8988T (cell line): Measurements from ENCODE around the gene TP73.

Experiments used
- DNase-seq: peaks from one replicate; pipeline ENCODE4 v3.0.0; 2011

The TP73 gene

DNA sequence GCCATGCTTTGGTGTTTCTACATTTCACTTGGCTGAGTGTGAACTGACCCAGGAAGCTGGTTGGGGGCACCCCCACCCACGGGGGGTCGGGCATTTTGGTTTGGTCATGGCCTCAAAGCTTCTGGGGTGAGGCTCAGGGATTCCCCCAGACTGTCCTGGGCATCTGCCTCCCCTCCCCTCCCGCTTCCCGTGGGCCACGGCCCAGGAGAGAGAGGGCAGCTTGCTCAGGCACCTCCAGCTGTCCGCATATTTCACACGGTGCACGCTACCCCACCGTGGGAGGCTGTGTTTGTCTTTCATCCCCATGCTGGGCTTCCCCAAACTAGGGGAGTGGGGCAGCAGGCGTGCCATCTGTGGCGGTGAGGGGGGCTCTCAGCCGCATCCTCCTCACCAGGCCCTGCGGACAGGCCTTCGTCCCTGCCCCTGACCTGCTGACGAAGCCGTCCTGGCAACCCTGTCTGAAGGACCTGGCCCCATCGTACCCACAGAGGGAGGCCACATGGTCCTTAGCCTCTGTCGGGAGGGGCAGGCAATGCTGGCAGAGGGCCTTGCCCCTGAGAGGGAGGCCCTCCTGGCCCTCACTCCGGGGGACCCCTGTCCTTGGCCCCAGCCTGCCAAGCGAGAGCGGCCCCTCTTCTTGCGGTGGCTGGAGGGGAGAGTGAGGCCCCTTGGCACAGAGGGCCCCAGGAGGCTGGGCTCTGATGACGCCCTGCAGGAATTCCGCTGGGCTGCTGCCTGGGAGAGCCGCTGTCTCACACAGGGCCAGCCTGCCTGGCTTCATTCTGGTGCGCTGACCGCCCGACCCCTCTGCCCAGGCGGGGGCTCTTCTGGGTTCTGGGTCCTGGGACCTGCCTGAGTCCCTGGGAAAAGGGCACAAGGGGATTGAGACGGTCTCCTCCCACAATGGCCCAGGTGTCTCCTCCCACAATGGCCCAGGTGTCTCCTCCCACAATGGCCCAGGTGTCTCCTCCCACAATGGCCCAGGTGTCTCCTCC, 22.1 kb downstream of the TP73 start:
- DNase-seq, result no peak

- no peak for DNase-seq
Observed at GRCh38 chr1:3675436-3675835, 23.1 kb downstream of the TP73 start.

DNA sequence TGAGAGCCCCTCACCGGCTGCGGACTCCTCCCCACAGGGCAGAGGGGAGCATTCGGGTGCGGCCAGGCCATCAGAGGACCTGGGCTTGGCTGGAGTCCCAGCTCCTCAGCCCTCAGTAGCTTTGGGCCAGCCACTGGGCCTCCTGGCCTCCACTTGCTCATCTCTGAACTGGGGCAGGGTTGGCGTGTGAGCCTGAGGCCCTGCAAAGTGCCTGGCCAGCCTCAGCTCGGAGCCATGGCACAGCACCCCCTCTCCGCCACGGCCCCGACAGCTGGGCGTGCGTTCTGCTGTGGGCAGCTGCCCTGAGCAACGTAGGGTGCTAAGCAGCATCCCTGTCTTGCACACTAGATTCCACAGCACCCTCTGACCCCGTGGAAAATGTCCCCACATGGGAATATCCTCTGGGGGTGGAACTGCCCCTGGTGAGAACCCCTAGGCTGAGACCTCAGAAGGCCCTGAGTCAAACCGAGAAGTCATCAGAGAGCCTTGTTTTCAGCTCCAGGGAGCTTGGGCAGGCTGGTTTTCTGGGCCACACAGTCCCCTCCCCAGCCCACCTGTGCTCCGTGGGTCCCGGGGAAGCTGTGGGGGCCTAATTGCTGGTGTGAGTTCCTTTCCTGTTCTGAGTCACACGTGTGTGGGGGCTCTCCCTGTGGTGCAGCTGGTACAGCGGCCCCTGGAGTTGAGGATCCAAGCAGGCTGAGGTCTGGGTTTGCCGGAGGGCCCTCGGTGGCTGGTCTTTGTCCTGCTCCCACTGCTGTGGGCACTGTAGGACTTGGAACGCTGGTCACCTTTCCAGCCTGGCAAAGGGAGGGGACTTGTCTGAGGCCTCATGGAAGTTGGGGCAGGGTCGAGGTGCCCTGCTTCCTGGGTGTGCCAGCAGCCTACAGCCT, 24.5 kb downstream of the TP73 start:
- DNase-seq, result no peak

- no peak for DNase-seq
Observed at GRCh38 chr1:3677484-3677883, 25.2 kb downstream of the TP73 start.

- no peak for DNase-seq
Observed at GRCh38 chr1:3678361-3679097, 26.2 kb downstream of the TP73 start.

DNA sequence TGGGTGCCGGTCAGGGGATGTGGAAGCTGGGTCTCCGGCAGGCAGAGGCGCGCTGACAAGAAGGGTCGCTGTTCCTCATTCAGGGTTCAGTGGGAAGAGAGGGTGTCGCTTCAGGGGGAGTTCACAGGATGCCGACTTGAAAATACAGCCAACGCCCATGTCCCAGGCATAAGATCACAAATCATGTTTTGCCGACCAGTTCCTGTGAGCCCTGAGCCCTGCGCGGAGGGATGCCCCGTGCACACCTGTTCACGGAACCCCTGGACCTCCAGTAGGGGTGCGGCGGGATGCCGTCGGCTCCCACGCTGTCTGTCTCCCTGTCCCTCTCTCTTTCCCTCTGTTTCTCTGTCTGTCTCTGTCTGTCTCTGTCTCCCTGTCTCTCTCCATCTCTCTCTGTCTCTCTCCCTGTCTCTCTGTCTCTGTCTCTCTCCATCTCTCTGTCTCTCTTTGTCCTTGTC, 26.8 kb downstream of the TP73 start:
- DNase-seq, result no peak

DNA sequence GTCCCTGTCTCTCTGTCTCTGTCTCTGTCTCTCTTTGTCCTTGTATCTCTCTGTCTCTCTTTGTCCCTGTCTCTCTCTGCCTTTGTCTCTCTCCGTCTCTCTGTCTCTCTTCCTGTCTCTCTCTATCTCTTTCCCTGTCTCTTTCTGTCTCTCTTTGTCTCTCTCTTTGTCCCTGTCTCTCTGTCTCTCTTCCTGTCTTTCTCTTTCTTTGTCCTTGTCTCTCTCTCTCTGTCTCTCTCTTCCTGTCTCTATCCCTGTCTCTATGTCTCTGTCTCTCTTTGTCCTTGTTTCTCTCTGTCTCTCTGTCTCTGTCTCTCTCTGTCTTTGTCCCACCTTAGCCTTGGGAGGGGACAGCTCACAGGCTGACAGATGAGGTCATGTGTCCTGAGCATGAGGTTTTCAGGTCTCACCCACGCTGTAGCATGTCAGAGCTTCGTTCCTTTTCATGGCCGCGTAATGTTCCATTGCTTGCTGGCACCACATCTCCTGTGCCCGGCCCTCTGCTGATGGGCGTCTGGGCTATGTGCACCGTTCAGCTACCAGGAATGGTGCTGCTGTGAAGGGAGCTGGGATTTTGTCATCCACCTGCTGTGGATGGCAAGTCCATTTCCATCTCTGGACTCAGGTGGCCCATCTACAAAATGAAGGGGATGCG, 27.6 kb downstream of the TP73 start:
- DNase-seq, result no peak

DNA sequence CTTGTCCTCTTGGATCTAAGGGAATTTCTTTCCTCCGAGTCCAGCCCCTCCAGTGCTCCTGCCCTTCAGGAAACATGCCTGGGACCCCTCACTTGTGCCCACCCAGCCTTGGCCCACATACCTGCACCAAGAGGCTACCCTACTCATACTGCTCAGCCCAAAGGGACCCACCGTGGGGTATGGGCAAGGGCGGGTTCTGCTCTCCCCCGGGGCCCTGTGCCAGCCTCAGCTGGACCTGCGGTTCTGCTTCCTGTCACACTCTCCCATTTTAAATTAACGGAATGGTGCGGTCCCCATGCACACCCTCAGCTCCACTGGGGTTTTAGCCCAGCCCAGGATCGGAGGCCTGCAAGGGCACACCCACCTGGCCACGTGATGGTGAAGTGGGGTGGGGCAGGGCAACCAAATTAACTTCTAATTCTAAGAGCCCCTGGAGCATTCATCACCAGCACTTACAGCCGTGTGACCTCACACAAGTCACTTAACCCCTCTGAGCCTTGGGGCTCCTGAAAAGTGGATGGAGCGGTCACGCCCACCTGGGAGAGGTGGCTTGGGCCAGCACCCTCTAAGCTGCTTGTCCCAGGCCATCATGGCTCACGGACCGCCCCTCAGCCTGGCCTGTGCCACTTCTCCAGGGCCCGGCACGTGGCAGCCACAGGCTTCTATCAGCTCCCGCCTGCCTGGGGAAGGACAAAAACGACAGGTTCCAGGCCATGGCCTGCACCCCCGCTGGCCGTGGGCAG, 28.3 kb downstream of the TP73 start:
- DNase-seq, result no peak

- no peak for DNase-seq
Observed at GRCh38 chr1:3681231-3681897, 29.0 kb downstream of the TP73 start.

DNA sequence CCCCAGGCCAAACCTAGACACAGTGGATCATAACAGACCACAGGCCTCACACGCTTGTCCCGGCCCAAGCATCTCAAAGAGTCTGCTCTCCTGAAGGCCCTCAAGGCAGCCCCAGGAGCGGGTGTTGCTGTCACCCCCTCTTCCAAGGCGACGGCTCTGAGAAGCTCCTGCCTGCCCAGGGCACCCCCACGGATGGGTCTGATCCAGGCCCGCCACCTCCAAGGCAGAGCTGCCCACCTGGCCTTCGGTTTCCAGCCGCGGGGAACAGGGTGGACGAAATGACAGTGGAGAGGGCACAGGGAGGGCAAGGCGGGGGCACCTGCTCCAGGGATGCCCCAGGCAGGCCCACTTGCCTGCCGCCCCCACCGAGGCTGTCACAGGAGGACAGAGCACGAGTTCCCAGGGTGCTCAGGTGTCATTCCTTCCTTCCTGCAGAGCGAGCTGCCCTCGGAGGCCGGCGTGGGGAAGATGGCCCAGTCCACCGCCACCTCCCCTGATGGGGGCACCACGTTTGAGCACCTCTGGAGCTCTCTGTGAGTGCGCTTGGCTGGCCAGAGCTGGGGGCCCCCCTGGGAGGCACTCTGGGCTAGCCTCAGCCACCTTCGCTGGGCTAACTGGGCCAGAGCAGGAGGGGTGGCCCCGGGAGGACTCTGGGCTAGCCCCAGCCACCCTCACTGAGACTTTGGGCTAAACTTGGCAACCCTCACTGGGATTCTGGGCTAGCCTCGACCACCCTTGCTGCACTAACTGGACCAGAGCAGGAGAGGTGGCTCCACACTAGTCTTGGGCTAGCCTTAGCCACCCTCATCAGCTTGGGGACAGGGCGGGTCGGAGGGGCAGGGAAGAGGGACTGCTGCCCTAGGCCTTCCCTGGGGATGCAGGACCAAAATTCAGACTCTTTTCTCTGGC, 29.8 kb downstream of the TP73 start:
- no peak for DNase-seq

GRCh38 chr1:3683197-3683596, 30.9 kb downstream of the TP73 start:
- no peak for DNase-seq

- DNase-seq, result no peak
Observed at GRCh38 chr1:3683992-3684391, 31.7 kb downstream of the TP73 start.

- DNase-seq, result no peak
Observed at GRCh38 chr1:3685222-3685621, 32.9 kb downstream of the TP73 start.

- no peak for DNase-seq
Observed at GRCh38 chr1:3685906-3686305, 33.6 kb downstream of the TP73 start.

- no peak for DNase-seq
Observed at GRCh38 chr1:3687504-3687903, 35.2 kb downstream of the TP73 start.

- no peak for DNase-seq
Observed at GRCh38 chr1:3688356-3689137, 36.2 kb downstream of the TP73 start.

- no peak for DNase-seq
Observed at GRCh38 chr1:3689138-3689750, 36.9 kb downstream of the TP73 start.

DNA sequence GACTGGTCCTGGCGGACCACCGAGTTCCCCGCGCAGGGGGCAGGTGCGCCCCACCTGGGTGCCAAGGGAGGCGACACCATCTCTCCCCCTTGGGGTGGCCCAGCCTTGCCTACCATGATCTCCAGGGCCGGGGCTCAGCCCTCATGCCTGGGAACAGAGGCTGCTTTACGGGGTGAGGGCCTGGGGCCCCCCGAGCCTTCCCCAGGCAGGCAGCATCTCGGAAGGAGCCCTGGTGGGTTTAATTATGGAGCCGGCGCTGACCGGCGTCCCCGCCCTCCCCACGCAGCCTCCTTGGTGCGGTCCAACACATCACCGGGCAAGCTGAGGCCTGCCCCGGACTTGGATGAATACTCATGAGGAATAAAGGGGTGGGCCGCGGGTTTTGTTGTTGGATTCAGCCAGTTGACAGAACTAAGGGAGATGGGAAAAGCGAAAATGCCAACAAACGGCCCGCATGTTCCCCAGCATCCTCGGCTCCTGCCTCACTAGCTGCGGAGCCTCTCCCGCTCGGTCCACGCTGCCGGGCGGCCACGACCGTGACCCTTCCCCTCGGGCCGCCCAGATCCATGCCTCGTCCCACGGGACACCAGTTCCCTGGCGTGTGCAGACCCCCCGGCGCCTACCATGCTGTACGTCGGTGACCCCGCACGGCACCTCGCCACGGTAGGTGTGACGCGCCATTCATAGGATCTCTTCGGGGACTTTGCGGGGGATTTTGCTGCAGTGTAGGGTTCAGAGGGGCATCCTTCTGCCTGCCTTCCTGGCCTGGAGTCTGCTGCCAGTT, 38.2 kb downstream of the TP73 start:
- no peak for DNase-seq
